A549 (cell line): Measurements from ENCODE around the gene CLASP2. TPM values are rescaled to one million over a fixed set of nuclear protein-coding genes. Genes with fewer than 3 reads are reported as not detected.

Source experiments
- ATAC-seq, 2 experiments: fragments of 200-7000 bp in 1 of 2; fragments of >200 bp in 1 of 2; cut with Nextera tagmentation in 1 of 2; cut with Tn5 transposase in 1 of 2; 3 replicates each; pipeline versions ENCODE4 v1.8.0 to v1.9.1; 2018 to 2020; ENCODE audit warnings: mild to moderate bottlenecking in 1 of 2, moderate library complexity in 1 of 2
- CTCF ChIA-PET: fragments of 300-600 bp; sonication (Branson Sonifier 250); formaldehyde crosslinking; extraction: SDS; loops from one replicate; lab custom pipeline; 2021; ENCODE audit warnings: antibody characterized with exemption, inconsistent platforms; lab: Yijun Ruan, JAX
- POLR2A ChIA-PET: fragments of 350-600 bp; formaldehyde crosslinking; extraction: SDS; loops from one replicate; lab custom pipeline; 2021; ENCODE audit warnings: antibody characterized with exemption, inconsistent platforms; lab: Yijun Ruan, JAX
- DNase-seq, 2 experiments: peaks; one replicate each; pipeline versions ENCODE4 v3.0.0 to v3.0.0-alpha.2; 2011 to 2016; ENCODE audit warnings: low read depth in 1 of 2, low spot score in 1 of 2
- FAIRE-seq: peaks from 2 replicates; lab custom pipeline; 2011; peaks lifted over from hg19 to GRCh38; lab: Jason Lieb, UNC
- H3K27ac ChIP-seq, 2 experiments: fragments of >200 bp; sonication (Bioruptor Twin); formaldehyde crosslinking; 3 replicates each; pipeline ENCODE4 v1.5.1; 2016 to 2017
- H3K4me1 ChIP-seq: fragments of >200 bp; sonication (Bioruptor Twin); formaldehyde crosslinking; 3 replicates; pipeline ENCODE4 v1.6.1; 2016
- H3K4me2 ChIP-seq: fragments of >200 bp; sonication (Bioruptor Twin); formaldehyde crosslinking; 3 replicates; pipeline ENCODE4 v1.6.1; 2016
- H3K4me3 ChIP-seq: fragments of >200 bp; sonication (Bioruptor Twin); formaldehyde crosslinking; 3 replicates; pipeline ENCODE4 v1.5.1; 2016
- H3K9me3 ChIP-seq: fragments of >200 bp; sonication (Bioruptor Twin); formaldehyde crosslinking; 3 replicates; pipeline ENCODE4 v1.6.1; 2016
- CBX2 ChIP-seq: fragments of 200-600 bp; sonication (generic); IDR thresholded peaks from 2 replicates; pipeline ENCODE4 v1.6.1; 2016; ENCODE audit warnings: low read depth, mild to moderate bottlenecking, borderline replicate concordance
- CEBPB ChIP-seq, 2 experiments: fragments of >200 bp in 1 of 2; sonication (Bioruptor Twin) in 1 of 2; formaldehyde crosslinking in 1 of 2; IDR thresholded peaks; 2 replicates each; pipeline ENCODE4 v1.6.1; 2012 to 2016
- CHD2 ChIP-seq: fragments of 150-350 bp; IDR thresholded peaks from 2 replicates; pipeline ENCODE4 v1.6.1; 2014; ENCODE audit warnings: low read length; ENCODE audit not compliant: partially characterized antibody
- CTCF ChIP-seq: fragments of >200 bp; sonication (Bioruptor Twin); formaldehyde crosslinking; IDR thresholded peaks from 3 replicates; pipeline ENCODE4 v1.5.1; 2016
- E2F6 ChIP-seq: IDR thresholded peaks from 2 replicates; pipeline ENCODE4 v1.6.1; 2012; ENCODE audit warnings: low read depth, borderline replicate concordance
- FOSL2 ChIP-seq, 2 experiments: fragments of 450-650 bp in 1 of 2; fragments of >200 bp in 1 of 2; sonication (Bioruptor Twin) in 1 of 2; formaldehyde crosslinking; IDR thresholded peaks; 2 replicates each; pipeline versions ENCODE4 v1.5.0 to v1.6.1; 2016 to 2020; ENCODE audit warnings: mild to moderate bottlenecking in 1 of 2, moderate library complexity in 1 of 2
- HDAC2 ChIP-seq: fragments of 200-600 bp; sonication (generic); IDR thresholded peaks from 2 replicates; pipeline ENCODE4 v1.6.1; 2016
- HOXB13 ChIP-seq: fragments of 250-450 bp; sonication (Bioruptor Pico); IDR thresholded peaks from 2 replicates; pipeline ENCODE4 v1.5.0; 2020; ENCODE audit warnings: low read depth, mild to moderate bottlenecking, moderate library complexity
- JUNB ChIP-seq: fragments of >200 bp; sonication (Bioruptor Twin); formaldehyde crosslinking; IDR thresholded peaks from 2 replicates; pipeline ENCODE4 v1.6.1; 2016
- KDM5A ChIP-seq: fragments of 200-600 bp; sonication (generic); IDR thresholded peaks from 2 replicates; pipeline ENCODE4 v1.6.1; 2016; ENCODE audit warnings: antibody characterized with exemption, mild to moderate bottlenecking
- MYC ChIP-seq: IDR thresholded peaks from 2 replicates; pipeline ENCODE4 v1.6.1; 2012; ENCODE audit warnings: mild to moderate bottlenecking, inconsistent platforms, low read length, improper control_type of control experiment, borderline replicate concordance
- NPAS2 ChIP-seq: fragments of 250-450 bp; sonication (Bioruptor Pico); IDR thresholded peaks from 2 replicates; pipeline ENCODE4 v1.8.0; 2022; ENCODE audit warnings: mild to moderate bottlenecking, moderate library complexity, borderline replicate concordance
- POLR2AphosphoS2 ChIP-seq: conservative IDR thresholded peaks from 2 replicates; pipeline ENCODE4 v1.6.1; 2012; ENCODE audit warnings: low read length, improper control_type of control experiment, inconsistent platforms
- RCOR1 ChIP-seq: fragments of 150-350 bp; IDR thresholded peaks from 2 replicates; pipeline ENCODE4 v1.6.1; 2014; ENCODE audit warnings: antibody characterized with exemption, low read length, low read depth
- REST ChIP-seq: fragments of 200-600 bp; sonication (generic); IDR thresholded peaks from 2 replicates; pipeline ENCODE4 v1.6.1; 2016; ENCODE audit warnings: antibody characterized with exemption, mild to moderate bottlenecking, moderate library complexity
- RNF2 ChIP-seq: fragments of 200-600 bp; sonication (generic); IDR thresholded peaks from 2 replicates; pipeline ENCODE4 v1.6.1; 2016; ENCODE audit warnings: low read depth, mild to moderate bottlenecking, antibody characterized with exemption, moderate library complexity, borderline replicate concordance
- ZC3H11A ChIP-seq: fragments of 450-650 bp; IDR thresholded peaks from 2 replicates; pipeline ENCODE4 v1.6.1; 2014; ENCODE audit warnings: antibody characterized with exemption, mild to moderate bottlenecking
- WGBS: methylation state at CpG from one replicate; pipeline ENCODE4 v1.1.6; 2017; ENCODE audit errors: missing lambda C conversion rate; 5-methylcytosine and 5-hydroxymethylcytosine counted together
- polyA plus RNA-seq, 4 experiments: library from polyadenylated mRNA; depleted of rRNA in 3 of 4; stranded (reverse); fragments of >200 nt; fragmentation: RNase III in 1 of 4; extraction: RNeasy Plus Mini Kit Qiagen cat#74134 plus additional on column Dnase treatment in 1 of 4; gene quantifications; 2 replicates in 3 of 4; 3 replicates in 1 of 4; pipeline ENCODE4 v1.2.3, GENCODE V29; 2011 to 2017

The CLASP2 gene
- polyA plus RNA-seq, 2 of the 4 experiments (the other 2 are of a cell fraction), result 18.1 to 66.5 TPM

- ChIA-PET POLR2A (no interaction called here), CTCF (no interaction called here)
- Histone ChIP-seq H3K4me1 (peaks cover 12% of the 10 kb centered on the region; the same call in 2 of the 3 replicates), H3K4me3 (peak overlapping the region; percentile 91), H3K4me2 (peak overlapping the region; percentile 97), H3K9me3 (no peaks in the 10 kb centered on the region), H3K27ac (peak overlapping the region; percentile 96 to 98)
- FAIRE-seq (no peak), DNase-seq (no peak), ATAC-seq (peak; percentile 2 to 22; a peak in 5 of 6 replicates)
- TF ChIP-seq KDM5A, result no peak
- TF ChIP-seq E2F6, result no peak
- no peak for TF ChIP-seq RCOR1
- no peak for TF ChIP-seq REST
- no peak for TF ChIP-seq HDAC2
- TF ChIP-seq NPAS2 (CRISPR knock-in tag), result no peak
- TF ChIP-seq HOXB13 (CRISPR knock-in tag), result no peak
- no peak for TF ChIP-seq POLR2AphosphoS2
- no peak for TF ChIP-seq FOSL2 (IDR thresholded peaks at IDR 0.05)
- TF ChIP-seq FOSL2 (CRISPR knock-in tag; IDR thresholded peaks at IDR 0.05), result no peak
- no peak for TF ChIP-seq CBX2
- 6% methylated on average over 7 of the region's 7 CpGs for WGBS
Observed at GRCh38 chr3:33718595-33718907, 497 bp upstream of the CLASP2 start.

- FAIRE-seq (no peak), ATAC-seq (peak; percentile 86 to 87), DNase-seq (peak in 1 of 2 experiments; percentile 61)
- TF ChIP-seq MYC (peak; percentile 22; the same call in 1 of the 2 replicates), ZC3H11A (no peak)
- Histone ChIP-seq H3K9me3 (no peaks in the 10 kb centered on the region), H3K4me3 (peak overlapping the region; percentile 91), H3K4me2 (peak overlapping the region; percentile 97), H3K27ac (peak overlapping the region; percentile 96 to 98), H3K4me1 (peaks cover 12% of the 10 kb centered on the region; the same call in 2 of the 3 replicates)
- CTCF ChIA-PET, result interaction anchor here (0.6 to 1.9 kb wide), 4 partner anchors 13 to 470 kb away, joined by 3 to 5 read pairs (median 4); no protein-coding TSS in a partner anchor
- WGBS, result no CpG with 5 or more reads among the region's 26 CpGs
- POLR2A ChIA-PET, result interaction anchor here (0.5 to 1.0 kb wide), 2 partner anchors 70 to 277 kb away, joined by 3 read pairs; partner anchors contain the start of gene UBP1
Observed at GRCh38 chr3:33717616-33717865, 513 bp downstream of the CLASP2 start.

GRCh38 chr3:33716227-33716626, 1.8 kb downstream of the CLASP2 start:
- Histone ChIP-seq H3K4me2 (peak overlapping the region; percentile 97), H3K4me3 (peak overlapping the region; percentile 91; the same call in 2 of the 3 replicates), H3K4me1 (peaks cover 10% of the 10 kb centered on the region; the same call in 2 of the 3 replicates), H3K9me3 (no peaks in the 10 kb centered on the region), H3K27ac (no peak overlapping the region)
- POLR2A ChIA-PET, result no interaction called here
- ATAC-seq (no peak), DNase-seq (no peak), FAIRE-seq (no peak)
- CTCF ChIA-PET, result interaction anchor here (0.7 to 1.9 kb wide), 6 partner anchors 15 to 85 kb away, joined by 3 to 5 read pairs (median 3); no protein-coding TSS in a partner anchor
- 70% methylated on average over 7 of the region's 7 CpGs for WGBS
- TF ChIP-seq RNF2 (no peak), CTCF (no peak), JUNB (no peak), CEBPB (IDR thresholded peaks at IDR 0.05) (0 out of 4 replicates have a peak, but pooled peaks of 1 of the 2 experiments have one; percentile 11), CHD2 (no peak)
